Measurements from ENCODE around the gene ZBTB37.

- no peak for TF ChIP-seq CTCF (IDR thresholded peaks at IDR 0.05)
- TF ChIP-seq POLR2A (IDR thresholded peaks at IDR 0.05): peak; percentile 21 to 81
These were observed 43.7 kb upstream of the ZBTB37 start, which contains the start of the genes CENPL and DARS2 for GRCh38 chr1:173824315-173825081.

Measured in adrenal gland (tissue), 5 donors.